H1 (cell line): ENCODE measurements around the gene SPTBN4. TPM values are rescaled to one million over a fixed set of nuclear protein-coding genes. Genes with fewer than 3 reads are reported as not detected.
A peak's percentile ranks its signal among the peaks of the same experiment; 100 is the strongest.

ENCODE experiments used
- SIRT6 ChIP-seq: IDR thresholded peaks from one replicate; pipeline ENCODE4 v1.7.1; 2012; ENCODE audit warnings: low read length, inconsistent platforms
- polyA plus RNA-seq, 7 experiments: library from polyadenylated mRNA; depleted of rRNA in 3 of 7; stranded (reverse) in 5 of 7; unstranded in 2 of 7; fragments of >200 nt in 5 of 7; fragments of 200-250 nt in 2 of 7; gene quantifications; 1 replicate in 5 of 7; 2 replicates in 1 of 7; 4 replicates in 1 of 7; pipeline versions ENCODE4 v1.2.1 to v1.2.3, GENCODE V29; 2011 to 2013; ENCODE audit warnings: missing spikeins in 2 of 7, mixed read lengths in 2 of 7
- total RNA-seq: library from RNA; stranded (reverse); fragmentation: NEBNext Ultra II Directional; extraction: Animal tissue kit (Norgen Biotek cat#: 25700); gene quantifications from 2 replicates; pipeline ENCODE4 v1.2.1, GENCODE V29; 2021
- TF ChIP-seq, protein P1 (sequence below), 3 experiments: IDR thresholded peaks; 1 replicate in 2 of 3; 2 replicates in 1 of 3; pipeline versions ENCODE4 v1.5.1 to v1.6.1; 2011; ENCODE audit warnings: low read length in 3 of 3, mild to moderate bottlenecking in 3 of 3, inconsistent platforms in 2 of 3, low read depth in 1 of 3, moderate library complexity in 1 of 3; ENCODE audit not compliant: insufficient read depth in 1 of 3; ENCODE audit errors: control extremely low read depth in 1 of 3

The SPTBN4 gene
- total and polyA plus RNA-seq, 2 of the 8 experiments (the other 6 are each of a cell fraction or from before 2014, with no cell fraction given), result 1.9 to 3.0 TPM

DNA sequence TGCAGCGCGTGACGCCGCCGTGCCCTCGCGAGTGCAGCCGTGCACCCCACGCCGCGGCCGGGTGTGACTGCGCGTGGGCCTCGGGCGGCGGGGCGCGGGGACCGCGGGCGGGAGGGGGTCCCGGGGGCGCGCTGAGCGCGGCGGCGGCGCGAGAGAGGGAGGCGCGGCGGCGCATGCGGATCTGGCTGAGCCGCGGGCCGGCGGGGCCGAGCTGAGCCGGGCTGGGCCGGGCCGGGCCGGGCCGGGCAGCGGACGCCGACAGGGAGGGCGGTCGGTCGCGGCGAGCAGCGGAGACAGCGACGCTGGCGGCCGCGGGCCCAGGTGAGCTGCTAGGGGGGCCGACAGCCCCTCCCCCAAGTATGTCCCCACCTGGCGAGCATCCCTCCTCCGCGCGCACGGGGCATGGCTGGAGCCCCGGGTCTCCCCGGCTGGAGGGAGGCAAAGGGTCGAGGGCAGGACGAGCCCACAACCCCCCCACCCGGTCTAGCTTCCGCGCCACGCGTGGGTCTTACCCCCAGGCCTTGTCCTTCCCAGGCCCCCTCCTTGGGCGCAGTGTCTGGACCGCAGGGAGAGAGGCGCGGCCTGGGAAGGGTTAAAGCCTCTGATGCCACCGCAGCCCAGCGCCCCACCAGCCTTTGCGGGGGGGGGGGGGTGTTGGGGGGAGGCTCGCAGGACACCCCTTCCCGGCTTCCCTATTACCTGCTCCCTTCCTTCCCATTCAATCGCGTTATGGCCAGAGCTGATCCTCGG is at the start of gene SPTBN4 (continued):
- TF ChIP-seq, protein P1, sequence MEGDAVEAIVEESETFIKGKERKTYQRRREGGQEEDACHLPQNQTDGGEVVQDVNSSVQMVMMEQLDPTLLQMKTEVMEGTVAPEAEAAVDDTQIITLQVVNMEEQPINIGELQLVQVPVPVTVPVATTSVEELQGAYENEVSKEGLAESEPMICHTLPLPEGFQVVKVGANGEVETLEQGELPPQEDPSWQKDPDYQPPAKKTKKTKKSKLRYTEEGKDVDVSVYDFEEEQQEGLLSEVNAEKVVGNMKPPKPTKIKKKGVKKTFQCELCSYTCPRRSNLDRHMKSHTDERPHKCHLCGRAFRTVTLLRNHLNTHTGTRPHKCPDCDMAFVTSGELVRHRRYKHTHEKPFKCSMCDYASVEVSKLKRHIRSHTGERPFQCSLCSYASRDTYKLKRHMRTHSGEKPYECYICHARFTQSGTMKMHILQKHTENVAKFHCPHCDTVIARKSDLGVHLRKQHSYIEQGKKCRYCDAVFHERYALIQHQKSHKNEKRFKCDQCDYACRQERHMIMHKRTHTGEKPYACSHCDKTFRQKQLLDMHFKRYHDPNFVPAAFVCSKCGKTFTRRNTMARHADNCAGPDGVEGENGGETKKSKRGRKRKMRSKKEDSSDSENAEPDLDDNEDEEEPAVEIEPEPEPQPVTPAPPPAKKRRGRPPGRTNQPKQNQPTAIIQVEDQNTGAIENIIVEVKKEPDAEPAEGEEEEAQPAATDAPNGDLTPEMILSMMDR (IDR thresholded peaks at IDR 0.05; ENCODE audit: control extremely low read depth in 1 of 3, insufficient read depth in 1 of 3, low read depth in 1 of 3, low read length in 3 of 3), result 0 out of 4 replicates have a peak, but pooled peaks of 1 of the 3 experiments have one; percentile 5
- TF ChIP-seq SIRT6, result no peak
